Adrenal gland (tissue), 12 donors: ENCODE data around the gene SMPD3. TPM values are rescaled to one million over a fixed set of nuclear protein-coding genes. Genes with fewer than 3 reads are reported as not detected.
A peak's percentile ranks its signal among the peaks of the same experiment; 100 is the strongest.

Experiments used
- DNase-seq, 7 donors: peaks; one replicate each; pipeline ENCODE4 v3.0.0-alpha.2; 2019 to 2020
- H3K27ac ChIP-seq, 5 donors: fragments of 200-600 bp; sonication (generic) in 4 of 5; 1 replicate in 3 of 5; 2 replicates in 2 of 5; pipeline versions ENCODE4 v1.5.1 to v1.8.0; 2016 to 2020; ENCODE audit warnings: mild to moderate bottlenecking in 1 of 5
- H3K27me3 ChIP-seq: fragments of 200-600 bp; 2 replicates; pipeline ENCODE4 v1.8.0; 2021
- H3K36me3 ChIP-seq, 2 donors: fragments of 200-600 bp; replicated peaks in 1 of 2; 1 replicate in 1 of 2; 2 replicates in 1 of 2; pipeline versions ENCODE4 v1.5.1 to v1.8.0; 2018 to 2022
- H3K4me1 ChIP-seq, 2 donors: fragments of 200-600 bp; replicated peaks in 1 of 2; 1 replicate in 1 of 2; 2 replicates in 1 of 2; pipeline versions ENCODE4 v1.5.1 to v1.8.0; 2018 to 2021
- H3K4me3 ChIP-seq, 4 donors: fragments of 200-600 bp; sonication (generic) in 3 of 4; one replicate each; pipeline ENCODE4 v1.5.1; 2016 to 2018
- H3K9me3 ChIP-seq, 3 donors: fragments of 200-600 bp; sonication (generic) in 1 of 3; replicated peaks in 1 of 3; 1 replicate in 2 of 3; 2 replicates in 1 of 3; pipeline versions ENCODE4 v1.5.1 to v1.8.0; 2016 to 2021
- POLR2A ChIP-seq, 2 donors: fragments of 450-650 bp; IDR thresholded peaks; one replicate each; pipeline ENCODE4 v1.6.1; 2017; ENCODE audit warnings: antibody characterized with exemption in 2 of 2, mild to moderate bottlenecking in 2 of 2, moderate library complexity in 1 of 2
- WGBS, 4 donors: extraction: QIAGEN DNeasy Blood & Tissue Kit in 2 of 4; methylation state at CpG; one replicate each; pipeline versions ENCODE4 v1.1.5 to v1.1.7; 2013 to 2017; 5-methylcytosine and 5-hydroxymethylcytosine counted together
- intact Hi-C, 2 donors: fragments of 100-400 bp; cut with DNase I; formaldehyde crosslinking; loops; one replicate each; pipeline versions ENCODE4 v1.14.1 to v1.15.0; 2022 to 2023
- polyA plus RNA-seq, 3 donors: library from polyadenylated mRNA; stranded (reverse); fragments of 200-250 nt in 2 of 3; fragments of 350-450 nt in 1 of 3; fragmentation: Illumina TruSeq in 1 of 3; extraction: RNeasy Lipid Tissue Mini Kit (QIAGEN cat#74804) in 1 of 3; gene quantifications; one replicate each; pipeline ENCODE4 v1.2.3, GENCODE V29; 2013 to 2014
- small RNA-seq, 2 donors: library from RNA; depleted of rRNA; stranded (forward); fragments of <200 nt; gene quantifications; one replicate each; pipeline ENCODE3, GENCODE V24; 2016
- total RNA-seq, 9 donors: library from RNA; depleted of rRNA in 4 of 9; stranded (reverse); fragments of >200 nt in 4 of 9; fragments of 120-200 nt in 1 of 9; fragmentation: NEBNext Ultra II Directional in 1 of 9; extraction: Animal tissue kit (Norgen Biotek cat#: 25700) in 1 of 9; gene quantifications; one replicate each; pipeline versions ENCODE4 v1.1.0 to v1.2.4, GENCODE V29; 2013 to 2023
- TF ChIP-seq, protein P1 (sequence below), 6 experiments: fragments of 450-650 bp in 4 of 6; fragments of 200-600 bp in 2 of 6; sonication (generic) in 1 of 6; IDR thresholded peaks; 1 replicate in 5 of 6; 2 replicates in 1 of 6; pipeline versions ENCODE4 v1.5.1 to v1.8.0; 2016 to 2021; ENCODE audit warnings: antibody characterized with exemption in 6 of 6, mild to moderate bottlenecking in 2 of 6, moderate library complexity in 1 of 6
- donor health status: healthy with polysubstance abuse.
- donor health status: Bipolar disorder and iron deficiency.
- donor health status: DM: yes; HTN: yes; CAD: no.
- donor health status: DM: no; HTN: no; CAD: no.
- donor health status: DM: no; HTN: no; CAD: no.
- donor health status: DM: yes; HTN: yes; CAD: no.

The SMPD3 gene
- total and polyA plus RNA-seq, 12 donors: 0.32 to 7.8 (median 1.2) TPM; not detected in 2

DNA sequence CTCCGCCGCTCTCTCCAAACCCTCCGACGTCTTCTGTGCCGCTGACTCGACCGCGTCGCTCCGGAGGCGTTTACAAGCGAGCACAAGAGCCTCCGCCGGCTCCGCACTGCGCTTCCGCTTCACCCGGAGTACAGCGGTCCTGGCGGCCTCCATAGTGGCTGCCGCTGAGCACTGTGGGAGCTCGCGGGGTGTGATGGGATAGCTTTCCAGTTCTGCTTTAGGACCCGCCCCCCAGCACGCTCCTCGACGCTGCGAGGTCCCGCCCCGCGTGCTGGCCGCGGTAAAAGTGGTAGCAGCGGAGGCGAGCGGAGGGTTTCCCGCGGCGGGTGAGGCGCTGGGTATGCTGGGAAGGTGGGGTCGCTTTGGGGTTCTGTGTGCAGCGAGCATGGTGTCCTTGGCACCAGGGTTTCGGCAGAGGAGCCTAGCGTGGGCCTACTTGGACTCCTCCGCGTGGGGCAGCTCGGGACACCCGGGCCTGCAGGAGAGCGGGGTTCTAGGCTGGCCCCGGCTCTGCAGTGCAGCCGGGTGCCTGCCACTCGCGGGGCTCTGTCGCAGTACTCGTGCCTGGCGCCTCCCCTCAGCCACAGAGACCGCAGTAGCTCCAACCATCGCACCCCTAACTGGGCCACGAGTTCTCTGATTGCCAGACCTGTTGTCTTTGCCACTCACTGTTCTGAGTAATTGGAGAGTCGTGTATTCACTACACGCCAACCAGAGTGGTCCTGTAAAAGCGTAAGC, 137.4 kb downstream of the SMPD3 start, which contains the start of the genes PRMT7 and SLC7A6OS:
PRMT7 (plus strand) TSS at position 246 of the 738 bp plus-strand sequence. CDS start 4,961 bp downstream, outside the sequence.
SLC7A6OS (minus strand) TSS at position 173 of the 738 bp plus-strand sequence; CDS start at position 153, 20 bp downstream.
- intact Hi-C loops: loop anchor here in 1 of 2 donors (5.0 kb wide), 1 partner anchor 49 kb away; the partner anchor contains the start of gene SLC7A6
- Histone ChIP-seq H3K4me3 (peak within 1 kb of the TSS; percentile 62 to 99 (median 85)), H3K9me3 (no peaks in the 10 kb centered on the region), H3K36me3 (peaks cover 0 to 32% of the 10 kb centered on the region in 2 donors), H3K27ac (peak within 1 kb of the TSS; percentile 17 to 94 (median 76)), H3K4me1 (peaks cover 4 to 32% of the 10 kb centered on the region in 2 donors), H3K27me3 (no peaks in the 10 kb centered on the region)
- WGBS, 4 donors: 1% methylated on average over 18 to 62 of the region's 62 CpGs
- peak in 1 of 2 donors; percentile 84 for TF ChIP-seq POLR2A (IDR thresholded peaks at IDR 0.05)
- TF ChIP-seq, protein P1, sequence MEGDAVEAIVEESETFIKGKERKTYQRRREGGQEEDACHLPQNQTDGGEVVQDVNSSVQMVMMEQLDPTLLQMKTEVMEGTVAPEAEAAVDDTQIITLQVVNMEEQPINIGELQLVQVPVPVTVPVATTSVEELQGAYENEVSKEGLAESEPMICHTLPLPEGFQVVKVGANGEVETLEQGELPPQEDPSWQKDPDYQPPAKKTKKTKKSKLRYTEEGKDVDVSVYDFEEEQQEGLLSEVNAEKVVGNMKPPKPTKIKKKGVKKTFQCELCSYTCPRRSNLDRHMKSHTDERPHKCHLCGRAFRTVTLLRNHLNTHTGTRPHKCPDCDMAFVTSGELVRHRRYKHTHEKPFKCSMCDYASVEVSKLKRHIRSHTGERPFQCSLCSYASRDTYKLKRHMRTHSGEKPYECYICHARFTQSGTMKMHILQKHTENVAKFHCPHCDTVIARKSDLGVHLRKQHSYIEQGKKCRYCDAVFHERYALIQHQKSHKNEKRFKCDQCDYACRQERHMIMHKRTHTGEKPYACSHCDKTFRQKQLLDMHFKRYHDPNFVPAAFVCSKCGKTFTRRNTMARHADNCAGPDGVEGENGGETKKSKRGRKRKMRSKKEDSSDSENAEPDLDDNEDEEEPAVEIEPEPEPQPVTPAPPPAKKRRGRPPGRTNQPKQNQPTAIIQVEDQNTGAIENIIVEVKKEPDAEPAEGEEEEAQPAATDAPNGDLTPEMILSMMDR (IDR thresholded peaks at IDR 0.05): peak in 5 of 6 experiments; percentile 14 to 48 (median 20)
- DNase-seq: peak; percentile 88 to 93 (median 91)

DNA sequence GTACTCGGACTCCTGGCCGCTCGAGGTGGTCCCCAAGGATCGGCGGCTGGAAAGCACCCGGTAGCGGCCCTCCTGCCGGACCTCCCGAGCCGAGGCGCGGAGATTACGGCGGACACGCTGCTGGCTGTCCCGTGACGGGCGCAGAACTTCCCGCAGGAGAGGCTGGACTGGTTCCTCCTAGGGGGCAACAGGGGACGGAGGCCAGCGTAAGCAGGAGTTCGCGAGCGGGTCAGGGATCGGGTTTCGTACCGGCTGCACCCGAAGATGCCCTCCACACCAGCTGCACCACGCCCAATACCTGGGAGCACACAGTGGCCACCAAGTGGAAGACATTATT, 137.9 kb downstream of the SMPD3 start:
- peaks cover 4 to 32% of the 10 kb centered on the region in 2 donors for H3K4me1 ChIP-seq
- peak in 4 of 7 donors; percentile 29 to 37 (median 32) for DNase-seq
- peaks cover 0 to 29% of the 10 kb centered on the region in 2 donors for H3K36me3 ChIP-seq

GRCh38 chr16:68309799-68310198, 138.5 kb downstream of the SMPD3 start:
- H3K27ac ChIP-seq: peak overlapping the region in 2 of 5 donors; percentile 76 to 94
- intact Hi-C loops: loop anchor here in 1 of 2 donors (5.0 kb wide), 1 partner anchor 47 kb away; the partner anchor contains the start of gene SLC7A6
- no peak for DNase-seq
- H3K9me3 ChIP-seq: no peaks in the 10 kb centered on the region
- WGBS, 4 donors: 40 to 47% (median 42%) methylated on average over 6 of the region's 6 CpGs
- peaks cover 4 to 32% of the 10 kb centered on the region in 2 donors for H3K4me1 ChIP-seq
- H3K27me3 ChIP-seq: no peaks in the 10 kb centered on the region
- H3K4me3 ChIP-seq: peak overlapping the region; percentile 62 to 99 (median 85)
- H3K36me3 ChIP-seq: peaks cover 0 to 33% of the 10 kb centered on the region in 2 donors
- TF ChIP-seq POLR2A (IDR thresholded peaks at IDR 0.05): no peak
- TF ChIP-seq, protein P1 (IDR thresholded peaks at IDR 0.05): no peak

More for the DNA sequence above, 137.9 kb downstream of the SMPD3 start:
- 0 to 1% (median 0%) methylated on average over 19 to 29 of the region's 29 CpGs for WGBS, 4 donors
- Histone ChIP-seq H3K27ac (peak overlapping the region in 4 of 5 donors; percentile 59 to 94 (median 77)), H3K27me3 (no peaks in the 10 kb centered on the region), H3K4me3 (peak overlapping the region; percentile 62 to 99 (median 85)), H3K9me3 (no peaks in the 10 kb centered on the region)
- no peak for TF ChIP-seq POLR2A (IDR thresholded peaks at IDR 0.05)
- TF ChIP-seq, protein P1 (IDR thresholded peaks at IDR 0.05): no peak
- intact Hi-C loops: loop anchor here in 1 of 2 donors (5.0 kb wide), 1 partner anchor 48 kb away; the partner anchor contains the start of gene SLC7A6

Small RNAs within 50 kb of the gene (small RNA-seq; reads per million reads assigned to genes)
- gene RF00019: 0 reads per million in 2 donors
- gene RNU4-30P: 0 reads per million in 2 donors

Other genes with a start within 250 kb of the SMPD3 start
- 1 to 10 TPM in 3 of 9 donors, under 1 TPM in 6; 0.13 to 2.2 (median 0.50) TPM for gene ESRP2, start 212.4 kb downstream of the SMPD3 start, total RNA-seq
- gene ESRP2, start 212.4 kb downstream of the SMPD3 start, polyA plus RNA-seq: under 1 TPM; 0.31 to 0.97 (median 0.37) TPM
- gene PLA2G15, start 203.1 kb downstream of the SMPD3 start, total RNA-seq: 10 to 100 TPM; 10.4 to 37.1 (median 27.2) TPM
- 10 to 100 TPM in 2 of 3 donors, 1 to 10 TPM in 1; 6.0 to 18.2 (median 13.6) TPM for gene PLA2G15, start 203.1 kb downstream of the SMPD3 start, polyA plus RNA-seq
- gene SLC7A6, start 184.0 kb downstream of the SMPD3 start, total RNA-seq: 10 to 100 TPM in 8 of 9 donors, 1 to 10 TPM in 1; 2.0 to 54.7 (median 22.5) TPM
- 10 to 100 TPM; 14.8 to 22.2 (median 19.6) TPM for gene SLC7A6, start 184.0 kb downstream of the SMPD3 start, polyA plus RNA-seq
- 10 to 100 TPM in 8 of 9 donors, 1 to 10 TPM in 1; 9.4 to 18.6 (median 13.8) TPM for gene SLC7A6OS, start 137.6 kb downstream of the SMPD3 start, total RNA-seq
- gene SLC7A6OS, start 137.6 kb downstream of the SMPD3 start, polyA plus RNA-seq: 10 to 100 TPM in 1 of 3 donors, 1 to 10 TPM in 2; 5.7 to 14.6 (median 8.4) TPM
- gene PRMT7, start 137.5 kb downstream of the SMPD3 start, total RNA-seq: 10 to 100 TPM; 30.0 to 52.1 (median 39.1) TPM
- 100 to 1,000 TPM in 2 of 3 donors, 10 to 100 TPM in 1; 45.3 to 141 (median 111) TPM for gene PRMT7, start 137.5 kb downstream of the SMPD3 start, polyA plus RNA-seq
- gene ZFP90, start 90.8 kb upstream of the SMPD3 start, total RNA-seq: 10 to 100 TPM; 11.4 to 28.6 (median 21.1) TPM
- gene ZFP90, start 90.8 kb upstream of the SMPD3 start, polyA plus RNA-seq: 10 to 100 TPM in 2 of 3 donors, 1 to 10 TPM in 1; 7.1 to 14.7 (median 12.4) TPM
- 1 to 10 TPM in 6 of 9 donors, under 1 TPM in 2, not detected in 1; 0.29 to 3.3 (median 1.2) TPM for gene CDH3, start 196.8 kb upstream of the SMPD3 start, total RNA-seq
- gene CDH3, start 196.8 kb upstream of the SMPD3 start, polyA plus RNA-seq: under 1 TPM; 0.16 to 0.97 (median 0.20) TPM